GM12801 (cell line): ENCODE results near the gene ZNF343.

Source experiments
- TF ChIP-seq, protein P1 (sequence below): IDR thresholded peaks from one replicate; pipeline ENCODE4 v1.5.1; 2011; ENCODE audit warnings: control low read depth; ENCODE audit not compliant: insufficient read length; ENCODE audit errors: extremely low read depth

The ZNF343 gene

DNA sequence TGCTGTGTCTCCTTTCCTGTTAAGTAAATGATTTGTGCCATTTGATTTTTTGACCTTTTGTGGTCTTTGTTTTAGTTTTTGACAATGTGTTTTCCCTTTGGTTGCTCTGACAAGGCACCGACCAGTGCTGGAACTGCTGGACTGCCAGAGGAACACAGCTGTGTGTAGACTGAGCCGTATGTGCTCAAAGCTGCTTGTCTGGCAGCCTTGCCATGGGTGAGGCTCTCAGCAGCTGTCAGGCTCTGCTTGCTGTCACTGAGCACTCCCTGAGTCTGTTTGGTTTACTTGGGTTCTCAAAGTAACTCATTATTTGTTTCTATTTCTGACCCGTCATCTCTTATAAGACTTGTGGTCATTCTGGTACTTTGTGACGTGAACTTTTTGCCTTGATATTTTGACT is 23.1 kb downstream of the ZNF343 start:
- TF ChIP-seq, protein P1, sequence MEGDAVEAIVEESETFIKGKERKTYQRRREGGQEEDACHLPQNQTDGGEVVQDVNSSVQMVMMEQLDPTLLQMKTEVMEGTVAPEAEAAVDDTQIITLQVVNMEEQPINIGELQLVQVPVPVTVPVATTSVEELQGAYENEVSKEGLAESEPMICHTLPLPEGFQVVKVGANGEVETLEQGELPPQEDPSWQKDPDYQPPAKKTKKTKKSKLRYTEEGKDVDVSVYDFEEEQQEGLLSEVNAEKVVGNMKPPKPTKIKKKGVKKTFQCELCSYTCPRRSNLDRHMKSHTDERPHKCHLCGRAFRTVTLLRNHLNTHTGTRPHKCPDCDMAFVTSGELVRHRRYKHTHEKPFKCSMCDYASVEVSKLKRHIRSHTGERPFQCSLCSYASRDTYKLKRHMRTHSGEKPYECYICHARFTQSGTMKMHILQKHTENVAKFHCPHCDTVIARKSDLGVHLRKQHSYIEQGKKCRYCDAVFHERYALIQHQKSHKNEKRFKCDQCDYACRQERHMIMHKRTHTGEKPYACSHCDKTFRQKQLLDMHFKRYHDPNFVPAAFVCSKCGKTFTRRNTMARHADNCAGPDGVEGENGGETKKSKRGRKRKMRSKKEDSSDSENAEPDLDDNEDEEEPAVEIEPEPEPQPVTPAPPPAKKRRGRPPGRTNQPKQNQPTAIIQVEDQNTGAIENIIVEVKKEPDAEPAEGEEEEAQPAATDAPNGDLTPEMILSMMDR, result no peak

DNA sequence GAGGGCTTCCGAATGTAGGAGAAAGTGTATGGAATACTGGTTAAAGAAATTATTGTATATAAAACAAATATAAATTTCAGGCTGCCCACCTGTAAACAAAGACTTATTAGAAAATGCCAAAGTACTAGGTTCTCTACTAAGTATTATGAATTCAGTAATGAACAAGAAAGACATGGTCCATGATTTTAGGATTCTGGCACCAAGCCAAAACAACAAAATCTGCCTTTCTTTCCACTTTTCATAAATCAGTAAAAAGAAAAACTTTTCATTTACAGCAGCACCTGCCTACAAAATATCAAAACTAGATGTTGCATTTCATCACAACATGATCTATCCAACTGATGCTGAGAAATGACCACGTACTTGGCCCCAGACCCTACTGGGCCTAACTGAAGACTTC is 23.6 kb downstream of the ZNF343 start:
- TF ChIP-seq, protein P1, result no peak

DNA sequence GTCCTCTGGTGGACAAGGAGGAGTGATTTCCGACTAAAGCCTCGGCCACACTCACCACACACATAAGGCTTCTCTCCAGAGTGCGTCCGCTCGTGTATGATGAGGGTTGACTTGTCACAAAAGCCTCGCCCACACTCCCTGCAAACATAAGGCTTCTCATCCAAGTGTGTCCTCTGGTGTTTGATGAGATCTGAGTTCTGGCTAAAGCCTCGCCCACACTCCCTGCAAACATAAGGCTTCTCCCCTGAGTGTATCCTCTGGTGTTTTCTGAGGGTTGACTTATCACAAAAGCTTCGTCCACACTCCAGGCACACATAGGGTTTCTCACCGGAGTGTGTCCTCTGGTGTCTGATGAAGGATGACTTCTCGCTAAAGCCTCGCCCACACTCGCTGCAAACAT is 25.2 kb downstream of the ZNF343 start:
- TF ChIP-seq, protein P1, result no peak

DNA sequence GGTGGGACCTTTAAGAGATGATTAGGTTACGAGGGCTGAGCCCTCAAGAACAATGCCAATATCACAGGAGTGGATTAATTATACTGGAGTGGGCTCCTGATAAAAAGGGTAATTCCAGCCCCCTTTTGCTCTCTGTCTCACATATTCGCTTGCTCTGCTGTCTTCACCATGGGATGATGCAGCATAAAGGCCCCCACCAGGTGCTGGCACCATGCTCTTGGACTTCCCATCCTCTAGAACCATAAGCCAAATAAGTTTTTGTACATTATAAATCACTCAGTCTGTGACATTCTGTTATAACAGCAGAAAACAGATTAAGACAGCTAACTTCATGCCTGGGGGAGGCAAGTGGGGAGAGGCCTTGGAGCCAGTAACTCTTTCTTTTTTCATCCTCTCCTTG is 28.3 kb downstream of the ZNF343 start:
- TF ChIP-seq, protein P1, result no peak

DNA sequence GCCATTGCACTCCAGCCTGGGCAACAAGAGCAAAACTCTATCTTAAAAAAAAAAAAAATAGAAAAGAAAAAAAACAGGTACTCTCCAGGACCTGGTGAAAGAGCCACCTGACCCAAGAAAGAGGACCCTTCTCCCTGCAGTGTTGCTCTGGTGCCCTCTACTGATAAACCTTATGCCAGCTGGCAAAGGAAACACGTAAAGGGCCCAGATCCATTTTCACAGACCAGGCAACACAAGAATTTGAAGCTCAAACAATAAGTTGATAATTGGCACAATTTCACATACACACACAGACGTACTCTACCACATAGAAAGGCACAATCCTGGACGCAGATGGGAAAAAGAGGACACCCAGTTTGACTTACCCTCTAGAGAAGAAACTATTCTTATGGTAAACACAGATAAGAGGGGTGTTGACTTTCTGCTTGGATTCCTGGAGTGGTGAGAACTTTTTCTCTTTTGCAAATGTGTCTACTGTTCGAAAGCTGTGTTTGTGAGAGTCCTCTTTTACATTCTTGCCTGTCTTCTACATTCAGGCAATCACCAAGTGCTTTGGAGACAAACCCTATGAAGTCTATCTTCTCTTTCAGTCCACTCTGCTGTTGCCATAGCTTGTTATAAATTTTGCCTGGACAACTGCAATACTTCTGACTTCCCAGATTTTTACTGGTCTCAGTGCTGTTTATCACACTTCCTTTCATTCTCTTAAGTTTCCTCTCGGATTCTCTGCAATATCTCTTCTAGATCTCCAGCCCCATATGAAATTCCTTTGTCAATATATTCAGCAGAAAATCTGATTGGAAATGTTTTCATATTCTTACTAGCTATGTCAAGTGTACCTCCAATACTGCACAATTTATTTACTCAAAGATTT is 31.7 kb downstream of the ZNF343 start:
- TF ChIP-seq, protein P1, result no peak

DNA sequence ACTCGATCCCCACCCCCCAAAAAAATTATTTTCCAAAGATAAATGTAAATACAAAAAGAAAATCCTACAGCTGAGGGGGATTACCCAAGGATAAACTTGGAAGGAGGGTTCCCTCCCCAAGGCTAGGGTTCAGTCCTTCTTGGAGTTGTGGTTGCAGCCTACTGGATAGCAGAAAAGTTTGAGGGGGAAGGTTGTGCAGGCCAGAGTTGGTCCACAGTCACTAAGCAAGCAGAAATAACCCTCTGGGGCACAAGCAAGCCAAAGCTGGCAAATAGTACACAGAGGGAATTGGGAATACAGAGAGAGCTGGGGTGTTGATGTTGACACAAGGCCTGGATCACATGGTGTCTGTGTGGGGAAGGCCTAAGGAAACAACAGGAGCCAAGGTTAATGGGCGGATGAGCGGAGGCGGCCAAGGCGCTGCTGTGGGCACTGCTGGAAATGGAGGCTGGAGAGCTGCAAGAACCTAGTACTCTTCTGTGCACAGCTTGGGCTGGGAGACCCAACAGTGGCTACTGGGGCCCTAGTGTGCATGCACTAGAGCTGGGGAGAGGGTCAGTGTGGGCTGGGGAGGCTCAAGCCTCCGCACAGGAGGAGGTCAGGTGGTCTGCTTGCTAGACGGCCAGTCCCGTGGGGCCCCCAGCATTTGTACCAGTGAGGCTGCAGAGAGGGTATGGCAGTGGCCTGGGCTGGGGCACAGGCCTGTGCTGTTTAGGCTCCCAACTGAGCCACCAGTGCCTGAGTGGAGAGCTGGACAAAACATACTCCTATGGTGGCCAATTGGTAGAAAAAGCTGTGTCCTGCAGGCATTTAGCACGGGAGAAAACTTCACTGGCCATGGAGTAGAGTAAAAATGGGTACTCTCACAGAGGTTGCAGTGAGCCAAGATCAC is 32.6 kb downstream of the ZNF343 start:
- TF ChIP-seq, protein P1, result no peak

DNA sequence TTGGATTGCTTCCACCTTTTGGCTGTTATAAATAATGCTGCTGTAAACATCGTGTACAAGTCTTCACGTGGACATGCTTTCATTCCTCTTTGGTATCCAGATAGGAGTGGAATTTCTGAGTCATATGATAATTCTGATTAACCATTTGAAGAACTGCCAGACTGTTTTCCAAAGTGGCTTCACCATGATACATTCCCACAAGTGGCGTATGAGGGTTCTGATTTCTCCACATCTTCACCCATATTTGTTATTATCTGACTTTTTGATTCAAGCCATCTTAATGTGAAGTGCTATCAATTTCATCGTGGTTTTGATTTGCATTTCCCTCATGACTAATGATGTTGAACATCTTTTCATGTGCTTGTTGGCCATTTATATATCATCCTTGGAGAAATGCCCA is 35.2 kb downstream of the ZNF343 start:
- TF ChIP-seq, protein P1, result no peak
